Tibial nerve (tissue), 4 donors: ENCODE data around the gene TBL1X. TPM values are rescaled to one million over a fixed set of nuclear protein-coding genes. Genes with fewer than 3 reads are reported as not detected.
A peak's percentile ranks its signal among the peaks of the same experiment; 100 is the strongest.

Experiments used
- DNase-seq, 2 donors: peaks; one replicate each; pipeline ENCODE4 v3.0.0-alpha.2; 2019; ENCODE audit warnings: low spot score in 2 of 2
- H3K27ac ChIP-seq, 4 donors: fragments of 200-600 bp; sonication (generic) in 3 of 4; one replicate each; pipeline ENCODE4 v1.5.1; 2017 to 2019; ENCODE audit warnings: mild to moderate bottlenecking in 1 of 4
- H3K27me3 ChIP-seq, 2 donors: fragments of 200-600 bp; sonication (generic) in 1 of 2; one replicate each; pipeline versions ENCODE4 v1.5.1 to v1.6.0; 2017 to 2019
- H3K36me3 ChIP-seq, 3 donors: fragments of 200-600 bp; sonication (generic); one replicate each; pipeline ENCODE4 v1.5.1; 2018 to 2019
- H3K4me1 ChIP-seq, 4 donors: fragments of 200-600 bp; sonication (generic) in 3 of 4; one replicate each; pipeline ENCODE4 v1.5.1; 2017 to 2019
- H3K4me3 ChIP-seq, 4 donors: fragments of 200-600 bp; sonication (generic) in 3 of 4; one replicate each; pipeline ENCODE4 v1.5.1; 2017 to 2019; ENCODE audit warnings: mild to moderate bottlenecking in 1 of 4, moderate library complexity in 1 of 4
- H3K9me3 ChIP-seq, 4 donors: fragments of 200-600 bp; sonication (generic) in 3 of 4; one replicate each; pipeline ENCODE4 v1.5.1; 2017 to 2019
- CTCF ChIP-seq, 5 experiments: fragments of 200-600 bp in 3 of 5; fragments of 450-650 bp in 2 of 5; sonication (generic) in 3 of 5; IDR thresholded peaks; one replicate each; pipeline ENCODE4 v1.5.1; 2016 to 2019; ENCODE audit warnings: antibody characterized with exemption in 5 of 5, mild to moderate bottlenecking in 3 of 5, moderate library complexity in 2 of 5
- EP300 ChIP-seq, 2 donors: sonication (generic); formaldehyde crosslinking; IDR thresholded peaks; one replicate each; pipeline ENCODE4 v1.6.1; 2017; ENCODE audit warnings: antibody characterized with exemption in 2 of 2, mild to moderate bottlenecking in 1 of 2
- POLR2A ChIP-seq, 2 donors: fragments of 450-650 bp; IDR thresholded peaks; one replicate each; pipeline ENCODE4 v1.6.1; 2017; ENCODE audit warnings: antibody characterized with exemption in 2 of 2, mild to moderate bottlenecking in 2 of 2, moderate library complexity in 2 of 2
- WGBS, 2 donors: methylation state at CpG; one replicate each; pipeline ENCODE4 v1.1.5; 2018; 5-methylcytosine and 5-hydroxymethylcytosine counted together
- total RNA-seq, 4 donors: library from RNA; depleted of rRNA; stranded (reverse); fragments of >200 nt; gene quantifications; one replicate each; pipeline ENCODE4 v1.1.0, GENCODE V29; 2016

TBL1X gene
- total RNA-seq, 4 donors from 2014 or later = 12.2 to 25.2 (median 19.5) TPM

DNA sequence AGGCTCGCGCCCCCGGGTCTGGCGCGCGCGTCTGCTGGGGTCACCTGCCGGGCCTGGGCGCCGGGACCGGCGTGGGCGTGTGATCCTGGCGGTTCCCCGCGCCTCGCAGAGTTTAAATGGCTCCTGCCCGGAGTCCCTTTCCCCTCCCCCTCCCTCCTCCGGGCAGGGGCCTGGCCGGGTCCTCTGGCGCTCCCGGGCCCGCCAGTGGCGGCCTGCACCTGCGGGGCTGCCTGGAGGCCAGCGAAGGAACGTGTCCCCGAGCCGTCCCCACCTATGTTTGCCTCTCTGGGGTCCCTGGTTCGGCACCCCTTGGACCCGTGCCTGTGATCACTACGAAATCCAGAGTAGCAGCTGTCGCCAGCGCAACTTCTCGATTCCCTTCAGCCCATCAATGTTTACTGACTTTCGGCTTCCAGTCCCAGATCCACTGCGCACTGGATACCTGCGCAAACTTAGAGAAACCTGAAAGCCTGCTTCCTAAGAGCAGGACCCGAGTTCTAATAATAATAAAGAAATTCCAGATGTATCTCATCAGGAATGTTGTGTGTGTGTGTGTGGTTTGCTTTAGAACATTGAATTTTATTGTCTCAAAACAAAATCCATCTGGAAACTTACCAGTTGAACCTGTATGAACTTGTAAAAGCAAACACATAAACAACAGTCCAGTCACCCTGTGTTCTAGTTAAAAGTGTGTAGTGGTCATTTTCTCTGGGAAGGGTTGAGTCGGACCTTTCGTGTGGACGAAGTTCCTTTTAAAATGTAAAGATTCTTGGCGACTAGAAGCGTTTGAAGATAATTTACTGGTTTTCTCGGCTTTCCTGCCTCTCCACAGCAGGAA is 322.2 kb downstream of the TBL1X start:
- Histone ChIP-seq H3K27ac (no peak overlapping the region), H3K36me3 (no peaks in the 10 kb centered on the region), H3K27me3 (peaks cover 0 to 33% of the 10 kb centered on the region in 2 donors), H3K4me1 (peaks cover 0 to 14% (median 0%) of the 10 kb centered on the region in 4 donors), H3K4me3 (peak overlapping the region in 3 of 4 donors; percentile 20 to 54 (median 23)), H3K9me3 (no peaks in the 10 kb centered on the region)
- no peak for TF ChIP-seq EP300 (IDR thresholded peaks at IDR 0.05)
- TF ChIP-seq POLR2A (IDR thresholded peaks at IDR 0.05) = no peak
- TF ChIP-seq CTCF (IDR thresholded peaks at IDR 0.05) = no peak
- DNase-seq = no peak
- 5 to 17% methylated on average over 20 to 45 of the region's 45 CpGs for WGBS, 2 donors

GRCh38 chrX:9788911-9789310 is 324.1 kb downstream of the TBL1X start:
- no peak overlapping the region for H3K27ac ChIP-seq
- TF ChIP-seq POLR2A (IDR thresholded peaks at IDR 0.05) = no peak
- no peak for TF ChIP-seq CTCF (IDR thresholded peaks at IDR 0.05)
- no peak for TF ChIP-seq EP300 (IDR thresholded peaks at IDR 0.05)
- no peaks in the 10 kb centered on the region for H3K9me3 ChIP-seq
- peaks cover 0 to 14% (median 0%) of the 10 kb centered on the region in 4 donors for H3K4me1 ChIP-seq
- no peak for DNase-seq
- H3K27me3 ChIP-seq = peaks cover 0 to 33% of the 10 kb centered on the region in 2 donors
- H3K36me3 ChIP-seq = no peaks in the 10 kb centered on the region
- WGBS, 2 donors = 12 to 23% methylated on average over 2 of the region's 2 CpGs
- H3K4me3 ChIP-seq = no peak overlapping the region

DNA sequence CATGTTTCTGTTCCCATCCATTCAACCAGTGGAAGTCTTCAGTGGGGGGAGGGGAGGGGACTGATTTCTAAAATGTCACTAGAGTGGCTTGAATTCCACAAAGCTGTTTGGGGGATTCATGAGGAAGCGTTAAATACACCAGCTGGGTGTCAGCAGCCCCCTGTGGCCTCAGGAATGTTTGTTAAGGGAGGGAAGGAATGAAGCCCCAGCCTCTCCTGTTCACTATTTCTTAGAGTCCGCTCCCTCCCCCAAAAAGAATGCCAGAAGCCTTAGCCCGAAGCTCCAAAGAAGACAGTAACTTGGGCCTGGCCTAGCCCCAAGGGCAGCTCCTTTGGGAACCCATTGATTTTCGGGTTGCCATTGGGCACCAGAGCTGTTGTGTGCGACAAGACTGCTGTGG is 324.7 kb downstream of the TBL1X start:
- TF ChIP-seq POLR2A (IDR thresholded peaks at IDR 0.05) (no peak), CTCF (IDR thresholded peaks at IDR 0.05) (no peak), EP300 (IDR thresholded peaks at IDR 0.05) (no peak)
- Histone ChIP-seq H3K36me3 (no peaks in the 10 kb centered on the region), H3K4me1 (peaks cover 0 to 14% (median 0%) of the 10 kb centered on the region in 4 donors), H3K9me3 (no peaks in the 10 kb centered on the region), H3K4me3 (no peak overlapping the region), H3K27me3 (peaks cover 0 to 33% of the 10 kb centered on the region in 2 donors), H3K27ac (no peak overlapping the region)
- DNase-seq = no peak
- WGBS, 2 donors = 51 to 61% methylated on average over 3 to 5 of the region's 5 CpGs
